Spleen (tissue), 11 donors: ENCODE data around the gene RNF138. TPM values are rescaled to one million over a fixed set of nuclear protein-coding genes. Genes with fewer than 3 reads are reported as not detected.
A peak's percentile ranks its signal among the peaks of the same experiment; 100 is the strongest.

Source experiments
- DNase-seq: peaks from one replicate; pipeline ENCODE4 v3.0.0-alpha.2; 2020
- H3K27ac ChIP-seq, 8 donors: fragments of 200-600 bp; sonication (generic) in 7 of 8; 1 replicate in 4 of 8; 2 replicates in 4 of 8; pipeline versions ENCODE4 v1.5.0 to v1.8.0; 2016 to 2021; ENCODE audit warnings: inconsistent platforms in 4 of 8, mild to moderate bottlenecking in 4 of 8, moderate library complexity in 1 of 8
- H3K27me3 ChIP-seq, 7 donors: fragments of 200-600 bp; sonication (generic) in 6 of 7; replicated peaks in 1 of 7; 1 replicate in 4 of 7; 2 replicates in 3 of 7; pipeline versions ENCODE4 v1.5.0 to v1.8.0; 2016 to 2021; ENCODE audit warnings: inconsistent platforms in 3 of 7, mild to moderate bottlenecking in 1 of 7
- H3K36me3 ChIP-seq, 6 donors: fragments of 200-600 bp; sonication (generic) in 5 of 6; 1 replicate in 4 of 6; 2 replicates in 2 of 6; pipeline versions ENCODE4 v1.5.0 to v1.8.0; 2016 to 2021; ENCODE audit warnings: inconsistent platforms in 2 of 6
- H3K4me1 ChIP-seq, 6 donors: fragments of 200-600 bp; sonication (generic) in 5 of 6; 1 replicate in 3 of 6; 2 replicates in 3 of 6; pipeline versions ENCODE4 v1.5.0 to v1.8.0; 2016 to 2021; ENCODE audit warnings: inconsistent platforms in 3 of 6
- H3K4me3 ChIP-seq, 8 donors: fragments of 200-600 bp; sonication (generic) in 7 of 8; 1 replicate in 4 of 8; 2 replicates in 4 of 8; pipeline versions ENCODE4 v1.5.0 to v1.8.0; 2016 to 2021; ENCODE audit warnings: inconsistent platforms in 4 of 8, mild to moderate bottlenecking in 4 of 8, moderate library complexity in 2 of 8
- H3K9me3 ChIP-seq, 8 donors: fragments of 200-600 bp; sonication (generic) in 7 of 8; 1 replicate in 4 of 8; 2 replicates in 4 of 8; pipeline versions ENCODE4 v1.5.0 to v1.8.0; 2016 to 2021; ENCODE audit warnings: inconsistent platforms in 4 of 8
- CTCF ChIP-seq, 11 experiments: fragments of 200-600 bp in 7 of 11; fragments of 450-650 bp in 4 of 11; sonication (generic) in 4 of 11; IDR thresholded peaks in 8 of 11; conservative IDR thresholded peaks in 3 of 11; 1 replicate in 7 of 11; 2 replicates in 4 of 11; pipeline versions ENCODE4 v1.4.0 to v1.8.0; 2016 to 2021; ENCODE audit warnings: antibody characterized with exemption in 11 of 11, inconsistent platforms in 4 of 11, mild to moderate bottlenecking in 1 of 11
- POLR2A ChIP-seq, 3 donors: fragments of 450-650 bp; IDR thresholded peaks; one replicate each; pipeline ENCODE4 v1.5.1; 2017; ENCODE audit warnings: antibody characterized with exemption in 3 of 3, mild to moderate bottlenecking in 1 of 3
- POLR2AphosphoS5 ChIP-seq, 3 donors: sonication (generic); formaldehyde crosslinking; IDR thresholded peaks; one replicate each; pipeline ENCODE4 v1.5.1; 2017; ENCODE audit warnings: antibody characterized with exemption in 3 of 3
- WGBS, 5 donors: extraction: QIAGEN DNeasy Blood & Tissue Kit in 3 of 5; methylation state at CpG; one replicate each; pipeline versions ENCODE4 v1.1.5 to v1.1.7; 2013 to 2018; 5-methylcytosine and 5-hydroxymethylcytosine counted together
- intact Hi-C: fragments of 100-400 bp; cut with DNase I; formaldehyde crosslinking; loops from one replicate; pipeline ENCODE4 v1.15.0; 2023; ENCODE audit warnings: low total_unique reads
- polyA plus RNA-seq, 3 donors: library from polyadenylated mRNA; stranded (reverse); fragments of 200-250 nt; gene quantifications; one replicate each; pipeline ENCODE4 v1.2.1, GENCODE V29; 2013
- total RNA-seq, 7 donors: library from RNA; depleted of rRNA in 3 of 7; stranded (reverse); fragments of >200 nt in 3 of 7; fragmentation: NEBNext Ultra II Directional in 4 of 7; extraction: Animal tissue kit (Norgen Biotek cat#: 25700) in 4 of 7; gene quantifications; one replicate each; pipeline versions ENCODE4 v1.1.0 to v1.2.1, GENCODE V29; 2016 to 2021
- donor health status: healthy with polysubstance abuse.
- donor health status: DM: no; HTN: no; CAD: no; lungs with moderate emphysema.
- donor health status: DM: no; HTN: no; CAD: no.
- donor health status: Bipolar disorder and iron deficiency.
- donor health status: healthy.
- donor health status: DM: no; HTN: no; CAD: no.
- donor health status: DM: yes; HTN: yes; CAD: no.

RNF138 gene
- total and polyA plus RNA-seq, 10 donors, result 15.9 to 57.1 (median 37.2) TPM

- WGBS, 5 donors, result 38 to 42% (median 39%) methylated on average over 7 of the region's 7 CpGs
- Histone ChIP-seq H3K27me3 (no peaks in the 10 kb centered on the region), H3K27ac (peak overlapping the region; percentile 98 to 100 (median 100)), H3K36me3 (peaks cover 0 to 21% (median 1%) of the 10 kb centered on the region in 6 donors), H3K4me3 (peak overlapping the region; percentile 45 to 98 (median 94)), H3K9me3 (no peaks in the 10 kb centered on the region), H3K4me1 (peaks cover 25 to 60% (median 49%) of the 10 kb centered on the region in 6 donors)
- no peak for DNase-seq
- intact Hi-C loops, result no loop called here
- TF ChIP-seq CTCF (IDR thresholded peaks at IDR 0.05 in 8 of 11, conservative IDR thresholded peaks at IDR 0.05 in 3 of 11) (no peak), POLR2A (IDR thresholded peaks at IDR 0.05) (no peak), POLR2AphosphoS5 (IDR thresholded peaks at IDR 0.05) (no peak)
These were observed 350 bp upstream of the RNF138 start for GRCh38 chr18:32091325-32091723.

GRCh38 chr18:32092422-32093101, 888 bp downstream of the RNF138 start:
- 0 to 2% (median 1%) methylated on average over 11 to 77 of the region's 77 CpGs for WGBS, 5 donors
- intact Hi-C loops, result no loop called here
- peaks cover 30 to 60% (median 51%) of the 10 kb centered on the region in 6 donors for H3K4me1 ChIP-seq

GRCh38 chr18:32093102-32093511, 1.4 kb downstream of the RNF138 start:
- peaks cover 0 to 31% (median 4%) of the 10 kb centered on the region in 6 donors for H3K36me3 ChIP-seq
- 0 to 1% (median 0%) methylated on average over 13 to 32 of the region's 32 CpGs for WGBS, 5 donors
- peaks cover 31 to 62% (median 57%) of the 10 kb centered on the region in 6 donors for H3K4me1 ChIP-seq
- intact Hi-C loops, result no loop called here
- H3K27me3 ChIP-seq, result no peaks in the 10 kb centered on the region
- peak overlapping the region; percentile 86 to 98 (median 94) for H3K4me3 ChIP-seq
- no peaks in the 10 kb centered on the region for H3K9me3 ChIP-seq
- TF ChIP-seq POLR2AphosphoS5 (IDR thresholded peaks at IDR 0.05), result peak in 2 of 3 donors; percentile 54 to 67
- TF ChIP-seq CTCF (IDR thresholded peaks at IDR 0.05 in 8 of 11, conservative IDR thresholded peaks at IDR 0.05 in 3 of 11), result no peak
- H3K27ac ChIP-seq, result peak overlapping the region; percentile 98 to 100 (median 100)
- DNase-seq, result no peak

More at GRCh38 chr18:32092422-32093101, 888 bp downstream of the RNF138 start:
- Histone ChIP-seq H3K4me3 (peak overlapping the region; percentile 86 to 98 (median 94)), H3K9me3 (no peaks in the 10 kb centered on the region), H3K27ac (peak overlapping the region; percentile 98 to 100 (median 100)), H3K36me3 (peaks cover 0 to 29% (median 4%) of the 10 kb centered on the region in 6 donors), H3K27me3 (no peaks in the 10 kb centered on the region)
- peak; percentile 100 for DNase-seq
- TF ChIP-seq CTCF (IDR thresholded peaks at IDR 0.05 in 8 of 11, conservative IDR thresholded peaks at IDR 0.05 in 3 of 11) (peak in 1 of 11 experiments; percentile 14), POLR2AphosphoS5 (IDR thresholded peaks at IDR 0.05) (peak; percentile 88 to 94 (median 89)), POLR2A (IDR thresholded peaks at IDR 0.05) (peak in 1 of 3 donors; percentile 57)

DNA sequence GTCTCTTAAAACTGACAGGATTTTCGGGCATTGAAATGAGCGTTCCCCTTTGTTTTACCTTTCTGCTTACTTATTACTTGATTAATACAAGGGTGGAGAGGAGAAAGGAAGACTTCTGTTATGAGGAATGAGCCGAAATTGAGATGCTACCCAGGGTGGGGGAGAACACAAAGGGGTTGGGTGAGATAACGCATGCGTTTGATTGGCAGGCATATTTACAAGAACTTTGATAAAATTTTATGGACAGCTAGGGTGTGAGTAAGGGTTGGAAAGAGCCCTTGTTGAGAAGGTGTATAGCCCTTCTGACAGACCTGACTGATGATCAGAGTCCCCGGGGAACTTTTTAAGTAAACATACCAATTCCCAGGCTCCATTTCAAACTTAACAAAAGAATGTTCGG, 1.8 kb downstream of the RNF138 start:
- WGBS, 5 donors, result 7 to 14% (median 12%) methylated on average over 7 of the region's 7 CpGs
- Histone ChIP-seq H3K27me3 (no peaks in the 10 kb centered on the region), H3K4me3 (peak overlapping the region; percentile 86 to 98 (median 94)), H3K4me1 (peaks cover 31 to 66% (median 60%) of the 10 kb centered on the region in 6 donors), H3K27ac (peak overlapping the region; percentile 98 to 100 (median 100)), H3K9me3 (no peaks in the 10 kb centered on the region), H3K36me3 (peaks cover 0 to 35% (median 4%) of the 10 kb centered on the region in 6 donors)
- no peak for TF ChIP-seq POLR2AphosphoS5 (IDR thresholded peaks at IDR 0.05)
- TF ChIP-seq CTCF (IDR thresholded peaks at IDR 0.05 in 8 of 11, conservative IDR thresholded peaks at IDR 0.05 in 3 of 11), result no peak
- no peak for TF ChIP-seq POLR2A (IDR thresholded peaks at IDR 0.05)
- no peak for DNase-seq
- intact Hi-C loops, result no loop called here
